Panc1 (cell line): Measurements from ENCODE around the gene GNMT. TPM values are rescaled to one million over a fixed set of nuclear protein-coding genes. Genes with fewer than 3 reads are reported as not detected.
"Not testable (repeated sequence)": the region's sequence is repeated elsewhere in the genome, so short reads cannot be mapped to it uniquely, and the experiment has no call there.

Experiments used
- ATAC-seq: fragments of 200-7000 bp; cut with Tn5 transposase; 2 replicates; pipeline ENCODE4 v1.9.1; 2020; ENCODE audit warnings: mild to moderate bottlenecking, moderate library complexity
- BruUV-seq: library from RNA; stranded (reverse); fragments of 400-500 nt; replicated peaks from 2 replicates; lab custom pipeline; 2021; lab: Mats Ljungman, UMichigan
- CTCF ChIA-PET: fragments of 300-600 bp; sonication (Branson Sonifier 250); formaldehyde crosslinking; loops from one replicate; lab custom pipeline; 2022; ENCODE audit warnings: antibody characterized with exemption; lab: Charles Lee
- POLR2A ChIA-PET: fragments of 300-600 bp; sonication (Branson Sonifier 250); formaldehyde crosslinking; loops from one replicate; lab custom pipeline; 2022; ENCODE audit warnings: antibody characterized with exemption; lab: Charles Lee
- DNase-seq: peaks from one replicate; pipeline ENCODE4 v3.0.0-alpha.2; 2010; ENCODE audit warnings: low read depth, low spot score
- H3K27ac ChIP-seq: 2 replicates; pipeline ENCODE4 v1.5.1; 2011; ENCODE audit warnings: mild to moderate bottlenecking, low read length, inconsistent platforms
- H3K27me3 ChIP-seq: fragments of 200-500 bp; sonication (Bioruptor generic); 2 replicates; pipeline ENCODE4 v1.6.0; 2014; ENCODE audit warnings: low read length, inconsistent platforms; ENCODE audit not compliant: control insufficient read depth, insufficient read depth
- H3K36me3 ChIP-seq: fragments of 200-500 bp; sonication (Bioruptor generic); 2 replicates; pipeline ENCODE4 v1.5.1; 2014; ENCODE audit warnings: inconsistent platforms, mild to moderate bottlenecking, low read length, moderate library complexity; ENCODE audit not compliant: control insufficient read depth, insufficient read depth
- H3K4me1 ChIP-seq: 2 replicates; pipeline ENCODE4 v1.5.1; 2011; ENCODE audit warnings: inconsistent platforms, mild to moderate bottlenecking, low read length, moderate library complexity; ENCODE audit not compliant: control insufficient read depth, insufficient read depth
- H3K4me3 ChIP-seq, 2 experiments: 2 replicates each; pipeline ENCODE4 v1.5.1; 2011 to 2012; ENCODE audit warnings: low read depth in 2 of 2, low read length in 2 of 2, mild to moderate bottlenecking in 2 of 2, inconsistent platforms in 1 of 2, moderate library complexity in 1 of 2
- H3K9me3 ChIP-seq: fragments of 200-500 bp; sonication (Bioruptor generic); 2 replicates; pipeline ENCODE4 v1.5.1; 2014; ENCODE audit warnings: low read depth, mild to moderate bottlenecking, inconsistent platforms, low read length, moderate library complexity; ENCODE audit not compliant: control insufficient read depth, insufficient read depth
- CTCF ChIP-seq: fragments of 450-650 bp; IDR thresholded peaks from 2 replicates; pipeline ENCODE4 v1.5.1; 2017; ENCODE audit warnings: mild to moderate bottlenecking
- POLR2AphosphoS5 ChIP-seq: IDR thresholded peaks from 2 replicates; pipeline ENCODE4 v1.6.1; 2012; ENCODE audit warnings: mild to moderate bottlenecking, low read depth, low read length, moderate library complexity
- REST ChIP-seq, 2 experiments: IDR thresholded peaks; 2 replicates each; pipeline ENCODE4 v1.6.1; 2011 to 2012; ENCODE audit warnings: low read depth in 2 of 2, control low read depth in 1 of 2, low read length in 1 of 2, mild to moderate bottlenecking in 1 of 2, moderate library complexity in 1 of 2; ENCODE audit not compliant: insufficient read depth in 1 of 2
- SIN3A ChIP-seq: IDR thresholded peaks from 2 replicates; pipeline ENCODE4 v1.6.1; 2012; ENCODE audit warnings: low read depth, mild to moderate bottlenecking, low read length, moderate library complexity, borderline replicate concordance; ENCODE audit not compliant: insufficient read depth
- TCF7L2 ChIP-seq: IDR thresholded peaks from 2 replicates; pipeline ENCODE4 v1.6.1; 2011; ENCODE audit warnings: mild to moderate bottlenecking, low read depth, low read length, inconsistent platforms
- in situ Hi-C: cut with HindIII; loops from 2 replicates; pipeline ENCODE4 v1.10.0; 2016; ENCODE audit warnings: low sequenced_read_pairs, low pct_unique_long_range_greater_than_20kb
- intact Hi-C: fragments of 100-400 bp; cut with micrococcal nuclease; formaldehyde crosslinking; loops from one replicate; pipeline ENCODE4 v1.10.0; 2022; ENCODE audit not compliant: unreplicated experiment
- total RNA-seq: library from RNA; stranded (reverse); gene quantifications from one replicate; pipeline ENCODE4 v1.2.1, GENCODE V29; 2021; ENCODE audit not compliant: unreplicated experiment

The GNMT gene
- total RNA-seq, 1 experiment from 2014 or later: 0.72 TPM

- intact Hi-C loops (no loop called here), in situ Hi-C loops (no loop called here)
- ChIA-PET CTCF (no interaction called here), POLR2A (no interaction called here)
- TF ChIP-seq POLR2AphosphoS5 (no peak), SIN3A (no peak), CTCF (no peak), TCF7L2 (no peak), REST (IDR thresholded peaks at IDR 0.05; ENCODE audit: insufficient read depth in 1 of 2, low read depth in 2 of 2, low read length in 1 of 2) (no peak)
- no peak overlapping the region for H3K27ac ChIP-seq
- H3K4me3 ChIP-seq: no peak overlapping the region
- no peaks in the 10 kb centered on the region for H3K36me3 ChIP-seq
- no peaks in the 10 kb centered on the region for H3K27me3 ChIP-seq
- BruUV-seq: TSS peak; percentile 34
- H3K4me1 ChIP-seq: no peaks in the 10 kb centered on the region
- no peaks in the 10 kb centered on the region for H3K9me3 ChIP-seq
- ATAC-seq: no peak
- no peak for DNase-seq
These were observed 12.6 kb upstream of the GNMT start for GRCh38 chr6:42947950-42948349.

- Histone ChIP-seq H3K36me3 (no peaks in the 10 kb centered on the region), H3K27me3 (no peaks in the 10 kb centered on the region), H3K4me3 (no peak overlapping the region), H3K4me1 (no peaks in the 10 kb centered on the region), H3K27ac (no peak overlapping the region), H3K9me3 (no peaks in the 10 kb centered on the region)
- ChIA-PET CTCF (no interaction called here), POLR2A (no interaction called here)
- no TSS peak for BruUV-seq
- ATAC-seq: no peak
- in situ Hi-C loops: no loop called here
- intact Hi-C loops: no loop called here
- TF ChIP-seq TCF7L2 (no peak), POLR2AphosphoS5 (no peak), CTCF (no peak), REST (IDR thresholded peaks at IDR 0.05; ENCODE audit: insufficient read depth in 1 of 2, low read depth in 2 of 2, low read length in 1 of 2) (no peak), SIN3A (no peak)
- no peak for DNase-seq
These were observed 8.2 kb upstream of the GNMT start for GRCh38 chr6:42952389-42952788.

GRCh38 chr6:42954405-42954804 is 6.1 kb upstream of the GNMT start:
- in situ Hi-C loops, H3K27me3 ChIP-seq, BruUV-seq, H3K9me3 ChIP-seq, DNase-seq, H3K27ac ChIP-seq, H3K4me1 ChIP-seq, intact Hi-C loops, H3K36me3 ChIP-seq, H3K4me3 ChIP-seq, ATAC-seq: not testable (repeated sequence)
- CTCF ChIA-PET: interaction anchor here (0.6 kb wide), 1 partner anchor 43 kb away, joined by 4 read pairs; no protein-coding TSS in a partner anchor
- POLR2A ChIA-PET: interaction anchor here (0.6 kb wide), 1 partner anchor 52 kb away, joined by 3 read pairs; no protein-coding TSS in a partner anchor
